RPMI8226 (cell line): Measurements from ENCODE around the gene NR2C2.

Experiments
- DNase-seq: peaks from one replicate; pipeline ENCODE4 v3.0.0-alpha.2; 2015

Gene NR2C2

GRCh38 chr3:14921811-14922705, 25.3 kb upstream of the NR2C2 start:
- DNase-seq, result no peak

DNA sequence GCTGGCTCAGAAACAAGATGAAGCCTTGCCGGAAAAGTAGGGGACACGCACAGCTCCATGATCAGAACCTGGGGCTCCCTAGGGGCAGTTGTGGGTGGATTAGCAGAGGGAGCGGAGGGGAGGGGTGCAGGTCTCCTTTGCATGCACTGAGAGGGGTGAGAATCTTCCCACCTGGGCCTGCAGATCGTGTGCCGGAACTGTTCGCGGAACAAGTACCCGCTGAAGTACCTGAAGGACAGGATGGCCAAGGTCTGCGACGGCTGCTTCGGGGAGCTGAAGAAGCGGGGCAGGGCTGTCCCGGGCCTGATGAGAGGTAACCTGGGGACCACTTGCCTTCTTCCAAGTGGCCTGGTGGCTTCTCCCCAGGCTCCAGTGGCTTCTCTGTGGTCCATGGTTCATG, 24.5 kb upstream of the NR2C2 start:
- no peak for DNase-seq

- DNase-seq, result no peak
Observed at GRCh38 chr3:14923476-14923875, 23.9 kb upstream of the NR2C2 start.

- peak; percentile 27 for DNase-seq
Observed at GRCh38 chr3:14925729-14926591, 21.4 kb upstream of the NR2C2 start.

GRCh38 chr3:14926592-14926991, 20.8 kb upstream of the NR2C2 start:
- DNase-seq, result no peak

GRCh38 chr3:14927308-14927707, 20.1 kb upstream of the NR2C2 start:
- no peak for DNase-seq

DNA sequence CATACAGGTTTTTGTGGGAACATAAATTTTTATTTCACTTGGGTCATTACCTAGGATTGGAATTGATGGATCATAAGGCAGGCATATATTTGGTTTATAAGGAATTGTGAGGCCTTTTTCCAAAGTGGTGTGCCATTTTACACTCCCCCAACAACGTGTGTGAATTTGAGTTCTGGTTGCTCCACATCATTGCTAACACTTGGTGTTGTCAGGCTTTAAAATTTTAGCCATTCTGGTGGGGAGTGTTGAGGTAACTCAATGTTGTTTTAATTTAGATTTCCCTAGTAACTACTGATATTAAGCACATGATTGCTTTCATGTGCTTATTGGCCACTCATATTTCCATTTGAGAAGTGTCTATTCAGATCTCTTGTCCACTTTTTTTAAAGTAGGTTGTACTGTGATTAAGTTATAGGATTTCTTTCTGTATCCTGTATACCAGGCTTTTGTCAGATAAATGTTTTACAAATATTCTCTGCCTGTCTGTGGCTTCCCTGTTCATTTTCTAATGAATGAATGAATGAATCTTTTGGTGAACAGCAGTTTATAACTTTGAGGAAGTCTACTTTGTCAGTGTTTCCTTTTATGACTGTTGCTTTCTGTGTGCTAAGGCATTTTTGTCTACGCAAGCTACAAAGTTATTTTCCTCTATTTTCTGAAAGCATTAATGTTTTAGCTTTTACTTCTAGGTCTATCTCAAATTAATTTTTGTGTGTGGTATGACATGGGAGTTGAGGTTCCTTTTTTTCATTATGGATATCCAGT, 17.9 kb upstream of the NR2C2 start:
- no peak for DNase-seq

DNA sequence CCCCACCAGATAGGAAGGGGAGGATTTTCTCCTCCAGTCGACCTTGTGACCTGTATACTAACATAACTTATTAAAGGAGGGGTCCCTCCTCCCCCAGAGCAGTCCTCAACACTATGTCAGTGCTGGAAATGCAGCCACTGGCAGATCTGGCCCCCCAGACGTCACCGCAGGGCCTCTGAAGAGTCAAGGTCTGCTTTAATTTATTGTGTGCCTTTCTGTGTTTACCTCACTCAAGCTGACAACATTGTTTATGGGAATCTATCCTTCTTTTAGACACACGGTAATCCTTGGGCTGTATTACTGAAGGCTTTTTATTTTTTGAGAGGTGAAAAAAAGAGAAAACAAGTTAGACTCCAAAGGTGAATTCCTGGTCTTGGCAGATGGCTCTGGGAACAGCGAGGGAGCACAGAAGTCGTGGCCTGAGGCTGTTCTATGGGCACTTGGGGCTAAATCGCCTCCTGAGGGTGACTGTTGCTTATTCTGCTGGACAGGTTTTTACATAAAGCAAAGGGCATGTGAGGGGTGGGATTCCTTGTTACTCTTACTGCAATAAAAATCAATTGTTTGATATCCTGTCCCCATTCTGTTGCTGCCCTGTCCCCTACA, 13.5 kb upstream of the NR2C2 start:
- DNase-seq, result no peak

DNA sequence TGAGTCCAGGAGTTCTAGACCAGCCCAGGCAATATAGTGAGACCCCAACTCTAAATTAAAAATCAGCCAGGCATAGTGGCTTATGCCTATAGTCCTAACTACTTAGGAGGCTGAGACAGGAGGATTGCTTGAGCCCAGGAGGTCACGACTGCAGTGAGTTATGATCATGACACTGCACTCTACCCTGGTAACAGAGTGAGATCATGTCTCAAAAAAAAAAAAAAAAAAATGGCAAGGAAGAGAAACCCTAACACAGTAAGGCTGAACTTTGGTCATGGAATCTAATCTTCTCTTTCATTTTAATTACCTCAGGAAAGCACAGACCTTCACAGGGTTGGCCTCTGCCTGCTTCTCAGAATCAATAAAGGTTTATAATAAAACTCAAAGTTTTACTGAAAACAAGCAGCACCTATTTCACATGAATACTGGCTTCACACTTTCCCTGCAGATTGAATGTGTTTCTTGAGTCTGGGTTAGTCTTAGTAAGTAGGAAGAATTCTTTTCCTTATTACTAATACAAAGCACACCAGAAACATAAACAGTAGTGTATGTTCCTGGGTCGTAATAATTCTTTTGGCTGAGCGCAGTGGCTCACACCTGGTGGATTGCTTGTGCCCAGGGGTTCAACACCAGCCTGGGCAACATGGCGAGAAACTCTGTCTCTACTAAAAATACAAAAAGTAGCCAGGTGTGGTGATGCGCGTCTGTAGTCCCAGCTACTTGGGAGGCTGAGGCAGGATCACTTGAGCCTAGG, 11.6 kb upstream of the NR2C2 start:
- no peak for DNase-seq

- DNase-seq, result no peak
Observed at GRCh38 chr3:14938954-14939353, 8.4 kb upstream of the NR2C2 start.

DNA sequence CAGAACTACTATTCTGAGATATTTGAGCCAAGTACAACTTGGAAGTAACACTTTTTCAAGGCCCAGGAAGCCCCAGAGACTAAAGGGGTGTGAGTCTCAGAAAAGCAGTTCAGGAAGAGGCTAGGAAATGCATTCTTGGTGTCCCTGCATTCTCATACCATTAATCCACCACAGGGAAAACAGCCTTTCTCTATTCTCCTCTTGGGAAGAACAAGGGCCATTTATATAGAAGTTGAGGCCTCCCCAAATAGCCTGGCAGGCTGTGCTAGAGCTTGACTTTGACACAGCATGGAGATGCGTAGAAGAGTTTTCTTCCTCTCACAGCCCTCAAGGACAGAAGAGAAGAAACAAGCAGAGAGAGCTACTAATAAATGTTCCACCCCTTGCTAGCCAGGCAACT, 5.5 kb upstream of the NR2C2 start:
- DNase-seq, result no peak

- no peak for DNase-seq
Observed at GRCh38 chr3:14943042-14943441, 4.3 kb upstream of the NR2C2 start.

GRCh38 chr3:14946236-14946635, 1.1 kb upstream of the NR2C2 start:
- DNase-seq, result no peak

- no peak for DNase-seq
Observed at GRCh38 chr3:14946739-14947099, 664 bp upstream of the NR2C2 start.

GRCh38 chr3:14947886-14948608, 664 bp downstream of the NR2C2 start:
- peak; percentile 98 for DNase-seq

DNA sequence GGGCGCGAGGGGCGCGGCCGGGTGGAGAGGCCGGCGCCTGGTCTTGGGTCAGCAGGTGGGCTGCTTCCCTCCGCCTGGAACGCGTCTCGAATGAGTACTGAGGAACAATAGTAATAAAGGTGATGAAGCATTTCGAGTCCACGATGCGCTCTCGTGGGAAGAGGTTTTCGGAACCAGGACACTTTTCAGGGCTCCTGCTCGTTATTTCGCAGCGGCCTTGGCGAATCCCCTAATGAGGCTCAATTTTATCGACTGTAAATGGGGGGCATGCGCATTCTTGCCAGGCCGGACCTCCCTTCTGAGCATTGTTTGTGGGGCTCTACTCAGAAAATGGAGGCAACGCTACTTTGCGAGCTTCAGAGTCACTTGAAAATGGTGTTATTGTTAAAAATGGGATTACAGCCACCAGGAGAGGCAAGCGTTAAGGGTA, 1.2 kb downstream of the NR2C2 start:
- DNase-seq, result no peak

DNA sequence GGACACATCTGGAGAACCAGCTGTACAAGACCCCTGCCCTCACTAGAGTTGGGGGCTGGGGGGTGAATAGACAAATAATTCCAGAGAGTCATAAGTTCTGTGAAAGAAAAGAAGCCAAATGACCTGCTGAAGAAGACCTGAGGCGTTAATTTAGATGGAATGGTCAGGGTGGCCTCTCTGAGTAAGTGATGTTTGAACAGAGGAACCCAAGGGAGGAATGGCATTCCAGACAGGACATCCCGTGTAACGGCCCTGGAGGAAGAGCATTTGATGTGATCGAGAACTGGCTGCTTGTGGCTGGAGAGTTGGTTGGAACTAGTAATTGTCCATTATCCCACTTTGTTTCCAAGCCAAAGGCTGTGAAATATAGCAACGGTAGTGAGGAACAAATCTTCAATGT, 1.7 kb downstream of the NR2C2 start:
- no peak for DNase-seq

DNA sequence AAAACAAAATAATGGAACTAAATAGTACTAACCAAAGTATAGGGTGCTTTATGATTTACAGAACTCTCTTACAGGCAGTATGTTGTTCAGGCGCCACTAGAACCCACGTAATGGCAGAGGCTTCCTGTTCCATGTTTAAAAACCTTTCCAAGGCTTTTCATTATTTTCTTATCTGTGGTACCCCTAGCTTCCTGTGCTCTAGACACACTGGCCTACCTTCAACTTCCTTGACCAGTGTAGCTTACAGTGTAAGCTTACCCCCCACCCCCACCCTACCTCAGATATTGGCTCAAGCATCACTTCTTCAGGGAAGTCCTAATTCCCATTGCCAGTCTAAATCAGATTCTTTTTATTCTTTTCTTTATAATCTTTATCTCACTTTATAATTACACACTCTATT, 2.9 kb downstream of the NR2C2 start:
- no peak for DNase-seq

GRCh38 chr3:14957153-14957552, 9.8 kb downstream of the NR2C2 start:
- DNase-seq, result no peak

DNA sequence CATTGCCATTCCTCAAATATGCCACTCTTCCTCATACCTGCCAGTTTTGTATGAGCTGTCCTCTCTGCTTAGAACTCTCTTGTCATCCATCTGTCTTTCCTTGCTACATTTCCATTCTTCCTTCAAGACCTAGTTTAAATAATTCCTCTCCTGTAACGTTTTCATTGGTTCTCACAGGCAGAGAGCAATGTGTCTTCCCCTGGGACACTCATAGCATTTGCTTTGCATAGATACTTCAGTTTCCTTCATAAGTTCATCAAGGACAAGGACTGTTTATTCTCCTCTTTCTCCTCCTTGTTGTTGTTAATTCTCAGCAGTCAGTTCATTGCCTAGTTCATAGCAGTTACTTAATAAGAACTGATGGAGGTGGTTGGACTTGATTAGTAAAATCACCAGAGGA, 10.5 kb downstream of the NR2C2 start:
- DNase-seq, result no peak

GRCh38 chr3:14959359-14959943, 12.1 kb downstream of the NR2C2 start:
- no peak for DNase-seq
